Trophoblast cell (in vitro differentiated cells and primary cell): ENCODE measurements around the gene HKDC1.

Source experiments
- DNase-seq, 2 donors: peaks; one replicate each; pipeline ENCODE4 v3.0.0-alpha.2; 2016
- H2AFZ ChIP-seq: 2 replicates; pipeline ENCODE4 v1.6.1; 2013; ENCODE audit warnings: low read length, moderate library complexity, mild to moderate bottlenecking; ENCODE audit not compliant: insufficient read depth, poor library complexity
- H2AK5ac ChIP-seq: 2 replicates; pipeline ENCODE4 v1.6.1; 2013; ENCODE audit warnings: mild to moderate bottlenecking, low read length
- H2BK120ac ChIP-seq: 2 replicates; pipeline ENCODE4 v1.6.1; 2013; ENCODE audit warnings: low read length, mild to moderate bottlenecking, moderate library complexity; ENCODE audit not compliant: insufficient read depth, poor library complexity
- H2BK12ac ChIP-seq: 2 replicates; pipeline ENCODE4 v1.6.1; 2013; ENCODE audit warnings: mild to moderate bottlenecking, low read length, moderate library complexity
- H2BK5ac ChIP-seq: 2 replicates; pipeline ENCODE4 v1.6.1; 2013; ENCODE audit warnings: low read length, low read depth, moderate library complexity, mild to moderate bottlenecking; ENCODE audit not compliant: poor library complexity
- H3K14ac ChIP-seq: 2 replicates; pipeline ENCODE4 v1.6.1; 2013; ENCODE audit warnings: mild to moderate bottlenecking, low read length
- H3K18ac ChIP-seq: 2 replicates; pipeline ENCODE4 v1.6.1; 2013; ENCODE audit warnings: mild to moderate bottlenecking, low read length
- H3K23ac ChIP-seq: 2 replicates; pipeline ENCODE4 v1.6.1; 2013; ENCODE audit warnings: low read length
- H3K27ac ChIP-seq: 2 replicates; pipeline ENCODE4 v1.5.1; 2013; ENCODE audit warnings: low read depth, mild to moderate bottlenecking, inconsistent platforms, low read length, moderate library complexity
- H3K27me3 ChIP-seq: 2 replicates; pipeline ENCODE4 v1.6.1; 2013; ENCODE audit warnings: inconsistent platforms, mild to moderate bottlenecking, low read length, moderate library complexity; ENCODE audit not compliant: insufficient read depth
- H3K36me3 ChIP-seq, 2 experiments: 1 replicate in 1 of 2; 2 replicates in 1 of 2; pipeline ENCODE4 v1.6.1; 2013; ENCODE audit warnings: low read length in 2 of 2, mild to moderate bottlenecking in 2 of 2, moderate library complexity in 1 of 2; ENCODE audit not compliant: insufficient read depth in 2 of 2, control insufficient read depth in 1 of 2
- H3K4ac ChIP-seq: 2 replicates; pipeline ENCODE4 v1.6.1; 2013; ENCODE audit warnings: low read depth, mild to moderate bottlenecking, low read length, moderate library complexity
- H3K4me1 ChIP-seq, 2 experiments: 1 replicate in 1 of 2; 2 replicates in 1 of 2; pipeline ENCODE4 v1.6.1; 2013; ENCODE audit warnings: low read length in 2 of 2, mild to moderate bottlenecking in 2 of 2, moderate library complexity in 1 of 2; ENCODE audit not compliant: insufficient read depth in 2 of 2, control insufficient read depth in 1 of 2
- H3K4me2 ChIP-seq: 2 replicates; pipeline ENCODE4 v1.6.1; 2013; ENCODE audit warnings: inconsistent platforms, mild to moderate bottlenecking, low read length, moderate library complexity
- H3K4me3 ChIP-seq: 2 replicates; pipeline ENCODE4 v1.5.1; 2013; ENCODE audit warnings: mild to moderate bottlenecking, low read depth, low read length, inconsistent platforms
- H3K79me1 ChIP-seq: one replicate; pipeline ENCODE4 v1.6.1; 2013; ENCODE audit warnings: low read length
- H3K79me2 ChIP-seq: 2 replicates; pipeline ENCODE4 v1.6.1; 2013; ENCODE audit warnings: low read length, mild to moderate bottlenecking; ENCODE audit not compliant: control insufficient read depth, insufficient read depth, poor library complexity
- H3K9ac ChIP-seq: 2 replicates; pipeline ENCODE4 v1.6.1; 2013; ENCODE audit warnings: mild to moderate bottlenecking, low read length
- H3K9me3 ChIP-seq: 2 replicates; pipeline ENCODE4 v1.6.1; 2013; ENCODE audit warnings: low read depth, mild to moderate bottlenecking, control low read depth, inconsistent platforms, low read length; ENCODE audit not compliant: insufficient read depth
- H4K12ac ChIP-seq: 2 replicates; pipeline ENCODE4 v1.6.1; 2013; ENCODE audit warnings: low read depth, mild to moderate bottlenecking, low read length, moderate library complexity
- H4K8ac ChIP-seq: 2 replicates; pipeline ENCODE4 v1.6.1; 2013; ENCODE audit warnings: low read depth, mild to moderate bottlenecking, low read length, moderate library complexity
- H4K91ac ChIP-seq: one replicate; pipeline ENCODE4 v1.6.1; 2013; ENCODE audit warnings: low read depth, mild to moderate bottlenecking, low read length, moderate library complexity
- WGBS: extraction: QIAGEN DNeasy Blood & Tissue Kit; methylation state at CpG from one replicate; pipeline ENCODE4 v1.1.7; 2013; ENCODE audit warnings: missing lambda C conversion rate; ENCODE audit not compliant: insufficient read length, insufficient coverage; ENCODE audit errors: extremely low coverage; 5-methylcytosine and 5-hydroxymethylcytosine counted together

The HKDC1 gene

GRCh38 chr10:69270990-69271389 is 50.9 kb downstream of the HKDC1 start:
- Histone ChIP-seq H3K27me3 (no peaks in the 10 kb centered on the region), H3K23ac (no peak overlapping the region), H3K27ac (no peak overlapping the region), H3K4me3 (no peak overlapping the region), H2AFZ (no peak overlapping the region), H3K4me1 (no peaks in the 10 kb centered on the region), H3K79me2 (no peaks in the 10 kb centered on the region), H4K12ac (no peak overlapping the region), H3K4me2 (no peak overlapping the region), H3K14ac (no peak overlapping the region), H3K79me1 (no peaks in the 10 kb centered on the region), H4K8ac (no peak overlapping the region), H2BK5ac (no peak overlapping the region), H3K36me3 (no peaks in the 10 kb centered on the region), H2BK12ac (no peak overlapping the region), H2BK120ac (no peak overlapping the region), H4K91ac (no peak overlapping the region), H3K18ac (no peak overlapping the region), H3K4ac (no peak overlapping the region), H3K9me3 (no peaks in the 10 kb centered on the region), H2AK5ac (no peak overlapping the region), H3K9ac (no peak overlapping the region)
- WGBS = no CpG with 5 or more reads among the region's 3 CpGs
- no peak for DNase-seq

- no peak overlapping the region for H2BK120ac ChIP-seq
- WGBS = no CpG with 5 or more reads among the region's 1 CpG
- no peaks in the 10 kb centered on the region for H3K36me3 ChIP-seq
- no peak overlapping the region for H3K14ac ChIP-seq
- peak in 1 of 2 donors; percentile 18 for DNase-seq
- no peak overlapping the region for H4K8ac ChIP-seq
- H4K91ac ChIP-seq = no peak overlapping the region
- H3K27me3 ChIP-seq = no peaks in the 10 kb centered on the region
- no peak overlapping the region for H3K23ac ChIP-seq
- no peaks in the 10 kb centered on the region for H3K9me3 ChIP-seq
- H3K4me2 ChIP-seq = no peak overlapping the region
- no peak overlapping the region for H3K9ac ChIP-seq
- no peak overlapping the region for H2BK5ac ChIP-seq
- no peaks in the 10 kb centered on the region for H3K79me2 ChIP-seq
- H3K27ac ChIP-seq = no peak overlapping the region
- H3K4me1 ChIP-seq = no peaks in the 10 kb centered on the region
- H3K4ac ChIP-seq = no peak overlapping the region
- no peak overlapping the region for H2AFZ ChIP-seq
- H2AK5ac ChIP-seq = no peak overlapping the region
- H4K12ac ChIP-seq = no peak overlapping the region
- no peaks in the 10 kb centered on the region for H3K79me1 ChIP-seq
- H3K4me3 ChIP-seq = no peak overlapping the region
- H3K18ac ChIP-seq = no peak overlapping the region
- H2BK12ac ChIP-seq = no peak overlapping the region
These were observed 52.5 kb downstream of the HKDC1 start for GRCh38 chr10:69272624-69273023.

- H3K27me3 ChIP-seq = no peaks in the 10 kb centered on the region
- no peak overlapping the region for H3K14ac ChIP-seq
- no peak overlapping the region for H3K4me2 ChIP-seq
- no CpG with 5 or more reads among the region's 1 CpG for WGBS
- H3K4me3 ChIP-seq = no peak overlapping the region
- H3K79me2 ChIP-seq = no peaks in the 10 kb centered on the region
- no peak overlapping the region for H2AFZ ChIP-seq
- H3K36me3 ChIP-seq = no peaks in the 10 kb centered on the region
- H4K91ac ChIP-seq = no peak overlapping the region
- H3K18ac ChIP-seq = no peak overlapping the region
- H2BK12ac ChIP-seq = no peak overlapping the region
- DNase-seq = no peak
- H2BK120ac ChIP-seq = no peak overlapping the region
- H3K79me1 ChIP-seq = peaks cover 2% of the 10 kb centered on the region
- H3K9ac ChIP-seq = no peak overlapping the region
- peaks cover 3 to 14% of the 10 kb centered on the region in 2 experiments for H3K4me1 ChIP-seq
- no peak overlapping the region for H3K27ac ChIP-seq
- no peaks in the 10 kb centered on the region for H3K9me3 ChIP-seq
- H4K12ac ChIP-seq = no peak overlapping the region
- H3K23ac ChIP-seq = no peak overlapping the region
- H3K4ac ChIP-seq = no peak overlapping the region
- H4K8ac ChIP-seq = no peak overlapping the region
- H2BK5ac ChIP-seq = no peak overlapping the region
- no peak overlapping the region for H2AK5ac ChIP-seq
These were observed 55.3 kb downstream of the HKDC1 start for GRCh38 chr10:69275444-69275843.

- Histone ChIP-seq H3K27ac (no peak overlapping the region), H2BK5ac (no peak overlapping the region), H4K12ac (no peak overlapping the region), H3K4ac (no peak overlapping the region), H3K4me1 (peaks cover 3 to 14% of the 10 kb centered on the region in 2 experiments), H3K79me1 (peaks cover 2% of the 10 kb centered on the region), H3K36me3 (no peaks in the 10 kb centered on the region), H3K14ac (no peak overlapping the region), H3K4me3 (no peak overlapping the region), H3K9me3 (no peaks in the 10 kb centered on the region), H4K8ac (no peak overlapping the region), H3K9ac (no peak overlapping the region), H3K18ac (no peak overlapping the region), H3K4me2 (no peak overlapping the region), H2BK12ac (no peak overlapping the region), H3K23ac (no peak overlapping the region), H3K27me3 (no peaks in the 10 kb centered on the region), H2AK5ac (no peak overlapping the region), H3K79me2 (no peaks in the 10 kb centered on the region), H2BK120ac (no peak overlapping the region), H2AFZ (no peak overlapping the region), H4K91ac (no peak overlapping the region)
- no peak for DNase-seq
- WGBS = no CpG with 5 or more reads among the region's 6 CpGs
These were observed 56.4 kb downstream of the HKDC1 start for GRCh38 chr10:69276503-69276902.
